HFFc6 (cell line): ENCODE measurements around the gene OTUB2. TPM values are rescaled to one million over a fixed set of nuclear protein-coding genes. Genes with fewer than 3 reads are reported as not detected.

Experiments used
- DNase-seq: peaks from one replicate; pipeline ENCODE4 v3.0.0-alpha.2; 2018
- H3K27ac Mint-ChIP-seq: 2 replicates; pipeline ENCODE4 v1.8.0; 2020; ENCODE audit warnings: mild to moderate bottlenecking, mixed read lengths
- H3K27me3 Mint-ChIP-seq: 2 replicates; pipeline ENCODE4 v1.8.0; 2021; ENCODE audit warnings: mild to moderate bottlenecking, moderate library complexity, mixed read lengths; ENCODE audit not compliant: insufficient read depth
- H3K36me3 Mint-ChIP-seq: 2 replicates; pipeline ENCODE4 v1.8.0; 2021; ENCODE audit warnings: low read depth, mixed read lengths
- H3K4me1 Mint-ChIP-seq: 2 replicates; pipeline ENCODE4 v1.8.0; 2020; ENCODE audit warnings: low read depth, mixed read lengths
- H3K4me3 Mint-ChIP-seq: 2 replicates; pipeline ENCODE4 v1.8.0; 2020; ENCODE audit warnings: mild to moderate bottlenecking, moderate library complexity, mixed read lengths
- H3K9me3 Mint-ChIP-seq: 2 replicates; pipeline ENCODE4 v1.8.0; 2020; ENCODE audit warnings: mild to moderate bottlenecking, mixed read lengths
- total RNA-seq, 6 experiments: library from RNA; stranded (reverse); fragmentation: NEBNext Ultra II Directional; extraction: Animal tissue kit (Norgen Biotek cat#: 25700); gene quantifications; 2 replicates in 1 of 6; 3 replicates in 5 of 6; pipeline ENCODE4 v1.2.3, GENCODE V29; 2021
- TF ChIP-seq, protein P1 (sequence below): fragments of 200-600 bp; sonication (generic); IDR thresholded peaks from 2 replicates; pipeline ENCODE4 v1.5.0; 2021; ENCODE audit warnings: antibody characterized with exemption, mild to moderate bottlenecking

Gene OTUB2
- total RNA-seq, 6 experiments from 2014 or later = 0.77 to 1.8 (median 1.2) TPM

GRCh38 chr14:94042433-94043091, 16.4 kb downstream of the OTUB2 start:
- no peak for DNase-seq
- Mint-ChIP-seq H3K4me3 (peak overlapping the region; percentile 65; the same call in 1 of the 2 replicates), H3K9me3 (no peaks in the 10 kb centered on the region), H3K27ac (peak overlapping the region; percentile 79), H3K4me1 (peaks cover 33% of the 10 kb centered on the region), H3K36me3 (peaks cover 7% of the 10 kb centered on the region; the same call in 1 of the 2 replicates), H3K27me3 (peaks cover 4% of the 10 kb centered on the region)
- TF ChIP-seq, protein P1, sequence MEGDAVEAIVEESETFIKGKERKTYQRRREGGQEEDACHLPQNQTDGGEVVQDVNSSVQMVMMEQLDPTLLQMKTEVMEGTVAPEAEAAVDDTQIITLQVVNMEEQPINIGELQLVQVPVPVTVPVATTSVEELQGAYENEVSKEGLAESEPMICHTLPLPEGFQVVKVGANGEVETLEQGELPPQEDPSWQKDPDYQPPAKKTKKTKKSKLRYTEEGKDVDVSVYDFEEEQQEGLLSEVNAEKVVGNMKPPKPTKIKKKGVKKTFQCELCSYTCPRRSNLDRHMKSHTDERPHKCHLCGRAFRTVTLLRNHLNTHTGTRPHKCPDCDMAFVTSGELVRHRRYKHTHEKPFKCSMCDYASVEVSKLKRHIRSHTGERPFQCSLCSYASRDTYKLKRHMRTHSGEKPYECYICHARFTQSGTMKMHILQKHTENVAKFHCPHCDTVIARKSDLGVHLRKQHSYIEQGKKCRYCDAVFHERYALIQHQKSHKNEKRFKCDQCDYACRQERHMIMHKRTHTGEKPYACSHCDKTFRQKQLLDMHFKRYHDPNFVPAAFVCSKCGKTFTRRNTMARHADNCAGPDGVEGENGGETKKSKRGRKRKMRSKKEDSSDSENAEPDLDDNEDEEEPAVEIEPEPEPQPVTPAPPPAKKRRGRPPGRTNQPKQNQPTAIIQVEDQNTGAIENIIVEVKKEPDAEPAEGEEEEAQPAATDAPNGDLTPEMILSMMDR = no peak

DNA sequence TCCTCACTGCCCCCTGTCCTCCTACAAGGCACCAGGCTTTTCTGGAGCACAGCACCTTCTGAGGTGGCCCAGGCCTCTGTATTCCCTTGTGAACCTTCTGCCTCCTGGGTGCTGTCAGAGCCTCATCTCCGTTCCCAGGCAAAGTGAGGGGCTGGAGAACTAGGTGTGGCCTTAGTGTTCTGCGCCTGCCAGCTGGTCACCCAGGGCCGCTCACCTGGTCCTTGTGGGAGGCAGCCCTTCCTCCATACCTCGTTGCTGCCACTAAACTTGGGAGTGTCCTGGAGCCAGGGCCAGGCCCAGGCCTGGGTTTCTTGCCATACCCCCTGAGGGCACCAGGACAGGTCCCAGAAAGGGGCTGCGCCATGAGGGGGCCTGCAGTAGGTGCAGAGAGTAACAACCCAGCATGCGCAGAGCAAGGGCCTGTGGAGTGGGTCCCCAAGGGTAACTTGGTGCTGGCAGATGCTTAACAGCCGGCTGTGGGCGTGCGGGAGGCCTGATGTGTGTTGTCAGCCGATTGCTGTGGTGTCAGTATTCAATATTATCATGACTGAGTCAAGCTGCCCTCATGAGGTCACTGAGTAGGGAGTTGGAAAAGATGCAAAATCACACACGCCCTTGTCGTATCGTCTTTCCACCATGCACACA, 17.1 kb downstream of the OTUB2 start:
- TF ChIP-seq, protein P1 = no peak
- Mint-ChIP-seq H3K27me3 (peaks cover 4% of the 10 kb centered on the region), H3K27ac (no peak overlapping the region), H3K4me1 (peaks cover 33% of the 10 kb centered on the region), H3K36me3 (peaks cover 7% of the 10 kb centered on the region; the same call in 1 of the 2 replicates), H3K4me3 (no peak overlapping the region), H3K9me3 (no peaks in the 10 kb centered on the region)
- DNase-seq = no peak

- Mint-ChIP-seq H3K27me3 (peaks cover 4% of the 10 kb centered on the region), H3K9me3 (no peaks in the 10 kb centered on the region), H3K4me1 (peaks cover 33% of the 10 kb centered on the region), H3K36me3 (peaks cover 7% of the 10 kb centered on the region; the same call in 1 of the 2 replicates), H3K27ac (no peak overlapping the region), H3K4me3 (no peak overlapping the region)
- no peak for DNase-seq
- TF ChIP-seq, protein P1 = no peak
Observed at GRCh38 chr14:94043756-94044475, 17.8 kb downstream of the OTUB2 start.

GRCh38 chr14:94044476-94045091, 18.4 kb downstream of the OTUB2 start:
- Mint-ChIP-seq H3K4me3 (no peak overlapping the region), H3K9me3 (no peaks in the 10 kb centered on the region), H3K27me3 (peaks cover 4% of the 10 kb centered on the region), H3K27ac (no peak overlapping the region), H3K4me1 (peaks cover 33% of the 10 kb centered on the region), H3K36me3 (peaks cover 7% of the 10 kb centered on the region; the same call in 1 of the 2 replicates)
- DNase-seq = no peak
- TF ChIP-seq, protein P1 = no peak

GRCh38 chr14:94045101-94045500, 19.0 kb downstream of the OTUB2 start:
- Mint-ChIP-seq H3K4me3 (no peak overlapping the region), H3K9me3 (no peaks in the 10 kb centered on the region), H3K36me3 (peaks cover 12% of the 10 kb centered on the region), H3K4me1 (peaks cover 33% of the 10 kb centered on the region), H3K27ac (no peak overlapping the region), H3K27me3 (peaks cover 4% of the 10 kb centered on the region)
- DNase-seq = no peak
- TF ChIP-seq, protein P1 = no peak
